ENCODE data around the gene PTPN20. TPM values are rescaled to one million over a fixed set of nuclear protein-coding genes. Genes with fewer than 3 reads are reported as not detected.

The PTPN20 gene
- total RNA-seq, 2 donors from 2014 or later = 2.1 to 6.6 TPM

GRCh38 chr10:47046321-47047126 lies 135.3 kb downstream of the PTPN20 start:
- Histone ChIP-seq H3K4me3 (no peak overlapping the region), H3K4me1 (ENCODE audit: control insufficient read depth in 1 of 2, low read depth in 2 of 2) (peaks cover 24 to 37% of the 10 kb centered on the region in 2 donors), H3K27ac (no peak overlapping the region), H3K36me3 (no peaks in the 10 kb centered on the region), H3K9me3 (no peaks in the 10 kb centered on the region), H3K27me3 (replicated peaks; ENCODE audit: insufficient read depth) (no peaks in the 10 kb centered on the region)
- DNase-seq (ENCODE audit: low spot score) (no peak), ATAC-seq (ENCODE audit: insufficient number of reproducible peaks, low FRiP score, low read depth) (no peak)
- TF ChIP-seq, protein P1, sequence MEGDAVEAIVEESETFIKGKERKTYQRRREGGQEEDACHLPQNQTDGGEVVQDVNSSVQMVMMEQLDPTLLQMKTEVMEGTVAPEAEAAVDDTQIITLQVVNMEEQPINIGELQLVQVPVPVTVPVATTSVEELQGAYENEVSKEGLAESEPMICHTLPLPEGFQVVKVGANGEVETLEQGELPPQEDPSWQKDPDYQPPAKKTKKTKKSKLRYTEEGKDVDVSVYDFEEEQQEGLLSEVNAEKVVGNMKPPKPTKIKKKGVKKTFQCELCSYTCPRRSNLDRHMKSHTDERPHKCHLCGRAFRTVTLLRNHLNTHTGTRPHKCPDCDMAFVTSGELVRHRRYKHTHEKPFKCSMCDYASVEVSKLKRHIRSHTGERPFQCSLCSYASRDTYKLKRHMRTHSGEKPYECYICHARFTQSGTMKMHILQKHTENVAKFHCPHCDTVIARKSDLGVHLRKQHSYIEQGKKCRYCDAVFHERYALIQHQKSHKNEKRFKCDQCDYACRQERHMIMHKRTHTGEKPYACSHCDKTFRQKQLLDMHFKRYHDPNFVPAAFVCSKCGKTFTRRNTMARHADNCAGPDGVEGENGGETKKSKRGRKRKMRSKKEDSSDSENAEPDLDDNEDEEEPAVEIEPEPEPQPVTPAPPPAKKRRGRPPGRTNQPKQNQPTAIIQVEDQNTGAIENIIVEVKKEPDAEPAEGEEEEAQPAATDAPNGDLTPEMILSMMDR (IDR thresholded peaks at IDR 0.05) = no peak

- H3K27me3 ChIP-seq (replicated peaks; ENCODE audit: insufficient read depth) = no peaks in the 10 kb centered on the region
- TF ChIP-seq, protein P1 (IDR thresholded peaks at IDR 0.05) = no peak
- no peak overlapping the region for H3K27ac ChIP-seq
- peaks cover 24 to 37% of the 10 kb centered on the region in 2 donors for H3K4me1 ChIP-seq (ENCODE audit: control insufficient read depth in 1 of 2, low read depth in 2 of 2)
- no peaks in the 10 kb centered on the region for H3K36me3 ChIP-seq
- no peaks in the 10 kb centered on the region for H3K9me3 ChIP-seq
- DNase-seq (ENCODE audit: low spot score) = no peak
- ATAC-seq (ENCODE audit: insufficient number of reproducible peaks, low FRiP score, low read depth) = no peak
- no peak overlapping the region for H3K4me3 ChIP-seq
Observed at GRCh38 chr10:47047127-47047504, 135.9 kb downstream of the PTPN20 start.

DNA sequence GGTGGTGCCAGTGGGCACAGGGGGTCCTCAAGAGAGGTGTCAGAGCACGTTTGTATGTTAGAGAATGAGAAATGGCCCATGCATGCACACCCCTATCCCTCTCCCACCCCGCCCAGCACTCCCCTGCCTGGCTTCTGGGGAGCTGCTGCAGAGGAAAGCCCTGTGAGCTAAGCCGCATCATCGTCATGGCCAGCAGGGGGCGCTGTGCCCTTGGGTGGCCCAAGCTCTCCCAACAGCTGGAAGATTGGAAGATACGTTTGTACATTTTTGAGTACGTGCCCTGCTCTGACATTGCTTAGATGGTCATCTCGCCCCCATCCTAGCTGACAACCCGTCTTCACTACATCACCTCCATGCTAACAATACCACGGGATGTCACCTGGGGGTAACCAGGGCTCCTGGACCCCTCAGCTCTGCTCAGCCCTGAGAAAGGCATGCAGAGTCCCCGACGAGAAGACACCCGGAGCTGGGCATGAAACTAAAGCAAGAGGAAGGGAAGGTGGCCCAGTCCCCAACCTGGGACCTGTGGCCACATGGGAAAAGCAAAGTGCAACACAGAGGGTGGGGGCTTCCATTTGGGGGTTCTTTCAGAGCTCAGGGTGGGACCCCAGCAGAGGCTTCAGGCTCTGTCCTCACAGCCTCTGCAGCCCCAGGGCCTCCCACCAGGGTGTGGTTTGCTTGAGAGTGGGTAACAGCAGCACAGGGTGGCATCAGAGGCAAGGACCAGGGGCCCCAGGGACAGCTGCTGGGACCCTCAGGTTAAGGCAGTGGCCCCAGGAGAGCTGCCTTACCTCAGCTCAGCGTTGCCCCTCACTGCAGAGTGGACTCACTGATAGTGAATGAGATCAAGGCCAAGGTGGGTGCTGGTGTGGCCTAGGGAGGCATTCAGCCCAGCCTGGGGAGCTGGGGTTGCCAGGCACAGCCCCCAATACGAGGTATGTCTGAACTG lies 136.6 kb downstream of the PTPN20 start:
- TF ChIP-seq, protein P1 (IDR thresholded peaks at IDR 0.05) = peak; percentile 95
- no peaks in the 10 kb centered on the region for H3K9me3 ChIP-seq
- no peak for DNase-seq (ENCODE audit: low spot score)
- no peaks in the 10 kb centered on the region for H3K36me3 ChIP-seq
- H3K27ac ChIP-seq = peak overlapping the region in 1 of 2 donors; percentile 28
- no peak for ATAC-seq (ENCODE audit: insufficient number of reproducible peaks, low FRiP score, low read depth)
- no peaks in the 10 kb centered on the region for H3K27me3 ChIP-seq (replicated peaks; ENCODE audit: insufficient read depth)
- no peak overlapping the region for H3K4me3 ChIP-seq
- peaks cover 24 to 37% of the 10 kb centered on the region in 2 donors for H3K4me1 ChIP-seq (ENCODE audit: control insufficient read depth in 1 of 2, low read depth in 2 of 2)

- no peak for DNase-seq (ENCODE audit: low spot score)
- H3K36me3 ChIP-seq = no peaks in the 10 kb centered on the region
- ATAC-seq (ENCODE audit: insufficient number of reproducible peaks, low FRiP score, low read depth) = no peak
- peaks cover 24 to 37% of the 10 kb centered on the region in 2 donors for H3K4me1 ChIP-seq (ENCODE audit: control insufficient read depth in 1 of 2, low read depth in 2 of 2)
- peak overlapping the region in 1 of 2 donors; percentile 28 for H3K27ac ChIP-seq
- TF ChIP-seq, protein P1 (IDR thresholded peaks at IDR 0.05) = no peak
- no peaks in the 10 kb centered on the region for H3K27me3 ChIP-seq (replicated peaks; ENCODE audit: insufficient read depth)
- H3K4me3 ChIP-seq = no peak overlapping the region
- H3K9me3 ChIP-seq = no peaks in the 10 kb centered on the region
Observed at GRCh38 chr10:47048526-47048905, 137.3 kb downstream of the PTPN20 start.
